ENCODE measurements around the gene RALGPS2. TPM values are rescaled to one million over a fixed set of nuclear protein-coding genes. Genes with fewer than 3 reads are reported as not detected.
A peak's percentile ranks its signal among the peaks of the same experiment; 100 is the strongest.

Gene RALGPS2
- total and polyA plus RNA-seq, 12 donors: 2.5 to 36.7 (median 12.9) TPM

DNA sequence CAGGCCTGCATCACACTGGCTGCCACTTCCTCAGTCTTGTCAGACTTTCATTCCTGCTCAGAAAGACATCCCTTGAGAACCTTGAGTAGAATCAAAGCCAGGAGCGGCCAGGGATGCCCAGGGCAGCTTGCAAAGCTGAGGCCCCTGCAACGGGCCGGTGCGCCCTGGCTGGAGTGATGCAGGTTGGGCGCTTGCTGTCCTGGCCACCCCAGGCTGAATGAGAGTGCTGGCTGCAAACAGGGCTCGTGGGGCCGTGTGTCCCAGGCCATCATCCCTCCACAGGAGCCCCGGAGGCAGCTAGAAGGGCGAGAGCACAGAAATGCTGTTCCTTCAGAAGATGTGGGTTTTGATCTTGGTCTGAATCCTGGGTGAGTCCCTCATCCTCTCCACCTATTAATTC lies 233.4 kb downstream of the RALGPS2 start:
- Histone ChIP-seq H3K27me3 (no peaks in the 10 kb centered on the region), H3K4me1 (replicated peaks in 1 of 2) (no peaks in the 10 kb centered on the region), H3K4me3 (no peak overlapping the region), H3K27ac (no peak overlapping the region), H3K9me3 (replicated peaks in 1 of 3) (no peaks in the 10 kb centered on the region), H3K36me3 (replicated peaks in 1 of 2) (no peaks in the 10 kb centered on the region)
- no peak for DNase-seq
- TF ChIP-seq, protein P1, sequence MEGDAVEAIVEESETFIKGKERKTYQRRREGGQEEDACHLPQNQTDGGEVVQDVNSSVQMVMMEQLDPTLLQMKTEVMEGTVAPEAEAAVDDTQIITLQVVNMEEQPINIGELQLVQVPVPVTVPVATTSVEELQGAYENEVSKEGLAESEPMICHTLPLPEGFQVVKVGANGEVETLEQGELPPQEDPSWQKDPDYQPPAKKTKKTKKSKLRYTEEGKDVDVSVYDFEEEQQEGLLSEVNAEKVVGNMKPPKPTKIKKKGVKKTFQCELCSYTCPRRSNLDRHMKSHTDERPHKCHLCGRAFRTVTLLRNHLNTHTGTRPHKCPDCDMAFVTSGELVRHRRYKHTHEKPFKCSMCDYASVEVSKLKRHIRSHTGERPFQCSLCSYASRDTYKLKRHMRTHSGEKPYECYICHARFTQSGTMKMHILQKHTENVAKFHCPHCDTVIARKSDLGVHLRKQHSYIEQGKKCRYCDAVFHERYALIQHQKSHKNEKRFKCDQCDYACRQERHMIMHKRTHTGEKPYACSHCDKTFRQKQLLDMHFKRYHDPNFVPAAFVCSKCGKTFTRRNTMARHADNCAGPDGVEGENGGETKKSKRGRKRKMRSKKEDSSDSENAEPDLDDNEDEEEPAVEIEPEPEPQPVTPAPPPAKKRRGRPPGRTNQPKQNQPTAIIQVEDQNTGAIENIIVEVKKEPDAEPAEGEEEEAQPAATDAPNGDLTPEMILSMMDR (IDR thresholded peaks at IDR 0.05): no peak
- no peak for TF ChIP-seq POLR2A (IDR thresholded peaks at IDR 0.05)
- 87 to 100% (median 94%) methylated on average over 3 to 9 of the region's 9 CpGs for WGBS, 4 donors
- intact Hi-C loops (cut with DNase I): no loop called here

DNA sequence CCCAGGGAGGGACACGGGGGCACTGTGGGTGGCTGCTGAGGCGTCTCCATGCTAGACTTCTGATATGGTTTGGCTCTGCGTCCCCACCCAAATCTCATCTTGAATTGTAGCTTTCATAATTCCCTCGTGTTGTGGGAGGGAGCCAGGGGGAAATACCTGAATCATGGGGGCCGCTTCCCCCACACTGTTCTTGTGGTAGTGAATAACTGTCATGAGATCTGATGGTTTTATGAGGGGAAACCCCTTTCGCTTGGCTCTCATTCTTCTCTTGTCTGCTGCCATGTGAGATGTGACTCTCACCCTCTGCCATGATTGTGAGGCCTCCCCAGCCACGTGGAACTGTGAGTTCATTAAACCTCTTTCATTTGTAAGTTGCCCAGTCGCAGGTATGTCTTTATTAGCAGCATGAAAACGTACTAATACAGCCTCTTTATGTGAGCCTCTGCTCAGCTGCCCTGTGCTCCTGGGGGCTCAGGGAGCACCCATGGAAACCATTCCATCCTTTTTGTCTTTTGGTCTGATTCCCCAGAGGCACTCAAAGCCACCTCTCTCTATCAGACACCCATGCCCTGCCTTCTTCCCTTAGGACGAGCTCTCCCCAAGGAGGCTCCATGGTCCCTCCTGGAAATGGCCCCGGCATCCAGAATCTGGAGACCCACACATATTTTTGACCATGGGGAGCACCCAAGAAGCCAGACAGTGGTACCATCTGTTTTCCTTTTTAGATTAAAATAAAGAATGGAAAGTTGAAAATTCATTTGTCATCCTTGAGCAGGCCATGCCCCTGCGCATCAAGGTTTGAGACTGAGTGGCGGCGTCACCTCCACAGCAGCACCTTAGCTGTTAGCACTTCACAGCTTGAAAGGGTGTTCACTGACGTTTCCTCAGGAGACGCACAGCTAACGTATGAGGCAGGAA lies 234.8 kb downstream of the RALGPS2 start:
- no peak overlapping the region for H3K27ac ChIP-seq

DNA sequence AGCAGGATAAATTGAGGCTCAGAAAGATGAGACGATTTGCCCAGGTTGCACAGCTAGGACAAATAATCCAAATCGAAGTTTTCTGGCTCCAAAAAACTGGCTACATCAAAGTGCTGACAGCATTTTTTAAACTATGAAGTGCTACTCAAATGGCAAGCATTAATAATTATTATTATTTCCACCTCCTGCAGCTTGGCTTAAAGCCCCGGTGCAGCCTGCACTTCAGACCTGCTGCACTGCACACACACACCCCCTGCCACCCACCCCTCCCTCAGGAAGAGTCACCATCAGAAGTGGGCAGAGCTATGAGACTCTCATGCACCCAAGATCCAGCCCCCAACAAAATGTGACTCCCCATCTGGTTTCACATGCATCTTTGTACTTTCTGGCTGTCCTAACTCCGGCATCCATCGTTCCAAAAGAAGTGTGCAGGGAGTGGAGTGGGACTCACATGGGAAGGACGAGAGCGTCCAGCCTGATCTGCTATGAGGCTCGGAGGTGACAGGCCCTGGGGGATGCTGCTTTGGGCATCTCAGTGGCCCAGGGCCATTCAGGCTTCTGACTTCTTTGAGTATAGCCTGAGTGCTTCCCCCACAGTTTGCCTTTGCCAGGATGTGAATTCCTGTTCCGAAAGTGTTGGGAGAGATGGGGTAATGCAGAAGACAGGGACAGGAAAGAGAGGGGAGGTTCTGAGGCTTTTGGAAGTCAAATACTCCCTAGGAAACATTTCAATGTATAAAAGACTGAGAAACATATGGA lies 235.6 kb downstream of the RALGPS2 start:
- Histone ChIP-seq H3K9me3 (replicated peaks in 1 of 3) (no peaks in the 10 kb centered on the region), H3K4me1 (replicated peaks in 1 of 2) (no peaks in the 10 kb centered on the region), H3K4me3 (no peak overlapping the region), H3K27ac (no peak overlapping the region), H3K36me3 (replicated peaks in 1 of 2) (no peaks in the 10 kb centered on the region), H3K27me3 (no peaks in the 10 kb centered on the region)
- TF ChIP-seq, protein P1 (IDR thresholded peaks at IDR 0.05): no peak
- TF ChIP-seq POLR2A (IDR thresholded peaks at IDR 0.05): no peak
- WGBS, 4 donors: 75 to 82% (median 78%) methylated on average over 9 of the region's 9 CpGs
- intact Hi-C loops (cut with DNase I): loop anchor here in 1 of 2 donors (10.0 kb wide), 1 partner anchor 646 kb away; no protein-coding TSS in a partner anchor
- DNase-seq: peak in 1 of 7 donors; percentile 9

More for the DNA sequence above, 234.8 kb downstream of the RALGPS2 start:
- H3K36me3 ChIP-seq (replicated peaks in 1 of 2): no peaks in the 10 kb centered on the region
- intact Hi-C loops (cut with DNase I): loop anchor here in 1 of 2 donors (10.0 kb wide), 1 partner anchor 645 kb away; no protein-coding TSS in a partner anchor
- no peaks in the 10 kb centered on the region for H3K27me3 ChIP-seq
- H3K4me3 ChIP-seq: no peak overlapping the region
- no peak for TF ChIP-seq POLR2A (IDR thresholded peaks at IDR 0.05)
- peak in 1 of 7 donors; percentile 42 for DNase-seq
- no peaks in the 10 kb centered on the region for H3K9me3 ChIP-seq (replicated peaks in 1 of 3)
- WGBS, 4 donors: 87 to 92% (median 89%) methylated on average over 17 of the region's 17 CpGs
- H3K4me1 ChIP-seq (replicated peaks in 1 of 2): no peaks in the 10 kb centered on the region

DNA sequence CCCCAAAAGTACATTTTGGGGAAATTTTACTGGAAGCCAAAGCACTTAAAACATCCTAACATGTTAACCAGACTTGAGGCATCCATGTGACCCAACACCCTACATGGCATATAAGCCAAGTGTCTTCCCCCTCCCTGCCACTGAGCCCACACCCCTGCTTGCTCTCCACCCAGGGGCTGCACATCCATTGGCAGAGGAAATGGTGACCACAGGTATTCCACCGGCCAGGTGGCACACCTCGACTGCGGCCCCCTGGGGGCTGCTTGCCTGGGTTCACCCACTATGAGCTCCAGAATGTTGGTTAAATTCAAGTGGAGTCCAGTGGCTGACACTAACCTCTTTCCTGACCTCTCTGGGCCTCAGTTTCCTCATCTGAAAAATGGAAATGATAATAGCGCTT lies 236.3 kb downstream of the RALGPS2 start:
- intact Hi-C loops (cut with DNase I): loop anchor here in 1 of 2 donors (10.0 kb wide), 1 partner anchor 647 kb away; no protein-coding TSS in a partner anchor

More for the DNA sequence above, 236.3 kb downstream of the RALGPS2 start:
- Histone ChIP-seq H3K9me3 (replicated peaks in 1 of 3) (no peaks in the 10 kb centered on the region), H3K4me1 (replicated peaks in 1 of 2) (no peaks in the 10 kb centered on the region), H3K36me3 (replicated peaks in 1 of 2) (no peaks in the 10 kb centered on the region), H3K27ac (no peak overlapping the region), H3K4me3 (no peak overlapping the region), H3K27me3 (no peaks in the 10 kb centered on the region)
- WGBS, 4 donors: 87 to 96% (median 94%) methylated on average over 4 of the region's 4 CpGs
- no peak for TF ChIP-seq POLR2A (IDR thresholded peaks at IDR 0.05)
- TF ChIP-seq, protein P1 (IDR thresholded peaks at IDR 0.05): no peak
- peak in 1 of 7 donors; percentile 4 for DNase-seq

All from adrenal gland (tissue), 12 donors.